NCI-H1694 treated with DMSO at 0.1 percent for 48 hours (cell line): ENCODE results near the gene VAMP1.
"Not testable (repeated sequence)": the region's sequence is repeated elsewhere in the genome, so short reads cannot be mapped to it uniquely, and the experiment has no call there.

Experiments
- DNase-seq: peaks from one replicate; lab custom pipeline; 2025; lab: John Stamatoyannopoulos, UW

VAMP1 gene

GRCh38 chr12:6451348-6452244 is 18.9 kb downstream of the VAMP1 start, which contains the start of gene TAPBPL:
Gene TAPBPL (plus strand): TSS chr12:6452042. CDS start chr12:6452249, 207 bp downstream.
- DNase-seq, result peak; percentile 97

GRCh38 chr12:6450869-6451347 is 19.6 kb downstream of the VAMP1 start:
- DNase-seq, result no peak

GRCh38 chr12:6450091-6450868 is 20.2 kb downstream of the VAMP1 start:
- DNase-seq, result no peak

GRCh38 chr12:6444704-6445688 is 25.5 kb downstream of the VAMP1 start, which contains the start of gene CD27:
Gene CD27 (plus strand): TSS chr12:6444955. CDS start chr12:6445096, 141 bp downstream.
- DNase-seq, result no peak

- DNase-seq, result no peak
These were observed 26.4 kb downstream of the VAMP1 start for GRCh38 chr12:6444031-6444430.

- DNase-seq, result no peak
These were observed 27.0 kb downstream of the VAMP1 start for GRCh38 chr12:6443361-6443983.

GRCh38 chr12:6442836-6443235 is 27.6 kb downstream of the VAMP1 start:
- no peak for DNase-seq

GRCh38 chr12:6440391-6440790 is 30.1 kb downstream of the VAMP1 start:
- DNase-seq, result no peak

GRCh38 chr12:6438345-6438744 is 32.1 kb downstream of the VAMP1 start:
- no peak for DNase-seq

- no peak for DNase-seq
These were observed 32.9 kb downstream of the VAMP1 start for GRCh38 chr12:6437586-6437985.

GRCh38 chr12:6435961-6436715 is 34.3 kb downstream of the VAMP1 start:
- no peak for DNase-seq

- DNase-seq, result no peak
These were observed 36.0 kb downstream of the VAMP1 start for GRCh38 chr12:6434205-6435140.

GRCh38 chr12:6432991-6433390 is 37.5 kb downstream of the VAMP1 start:
- no peak for DNase-seq

- no peak for DNase-seq
These were observed 40.1 kb downstream of the VAMP1 start for GRCh38 chr12:6430124-6430989.

- DNase-seq, result no peak
These were observed 42.2 kb downstream of the VAMP1 start for GRCh38 chr12:6428326-6428725.

- DNase-seq, result not testable (repeated sequence)
These were observed 42.7 kb downstream of the VAMP1 start for GRCh38 chr12:6427796-6428195.

GRCh38 chr12:6426882-6427671 is 43.4 kb downstream of the VAMP1 start:
- no peak for DNase-seq
